ENCODE data around the gene XIRP1.

Gene XIRP1

DNA sequence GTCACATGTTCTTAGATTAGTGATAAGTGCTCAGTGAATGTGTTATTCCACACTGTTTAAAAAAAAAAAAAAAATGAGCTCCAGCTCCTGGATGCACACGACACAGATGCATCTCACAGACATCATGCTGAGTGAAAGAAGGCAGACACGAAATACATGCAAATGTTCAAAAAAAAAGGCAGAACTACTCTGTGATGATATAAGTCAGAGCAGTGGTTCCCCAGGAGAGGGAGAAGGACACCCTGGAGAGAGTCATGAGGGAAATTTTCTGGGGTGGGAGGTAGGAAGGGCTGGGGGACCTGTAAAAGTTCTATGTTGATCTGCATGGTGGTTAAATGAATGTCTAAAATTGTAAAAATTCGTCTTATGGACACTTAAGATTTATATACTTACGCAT lies 43.3 kb downstream of the XIRP1 start:
- Mint-ChIP-seq H3K9me3 (no peaks in the 10 kb centered on the region), H3K4me3 (peak overlapping the region; percentile 71), H3K27ac (peak overlapping the region; percentile 87), H3K27me3 (no peaks in the 10 kb centered on the region), H3K4me1 (peaks cover 76% of the 10 kb centered on the region), H3K36me3 (peaks cover 35% of the 10 kb centered on the region)
- ATAC-seq, result no peak

DNA sequence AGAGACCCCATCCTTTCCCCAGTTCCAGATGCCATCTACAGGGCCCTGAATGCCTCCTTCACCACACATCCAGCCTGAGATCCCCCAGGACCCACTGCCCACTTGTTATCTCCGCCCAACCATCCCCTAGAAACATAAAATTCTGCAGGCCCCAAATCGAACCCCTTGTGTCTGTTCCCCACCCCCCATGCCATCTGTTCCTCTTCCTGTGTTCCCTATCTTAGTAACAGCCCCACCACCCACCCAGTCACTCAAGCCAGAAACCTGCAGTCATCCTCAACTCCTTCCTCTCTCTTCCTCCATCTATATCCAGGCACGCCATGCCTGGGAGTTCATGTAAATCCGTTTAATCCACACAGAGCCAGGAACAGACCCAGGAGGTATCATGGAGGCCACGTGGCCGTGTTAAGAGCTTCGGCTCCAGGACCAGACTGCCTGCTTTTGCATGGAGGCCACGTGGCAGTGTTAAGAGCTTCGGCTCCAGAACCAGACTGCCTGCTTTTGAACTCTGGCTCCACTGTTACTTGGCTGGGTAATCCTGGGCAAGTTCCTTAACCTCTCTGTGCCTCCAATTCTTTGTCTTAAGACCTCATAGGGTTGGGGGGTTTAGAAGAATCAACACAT lies 43.8 kb downstream of the XIRP1 start:
- Mint-ChIP-seq H3K27me3 (no peaks in the 10 kb centered on the region), H3K36me3 (peaks cover 40% of the 10 kb centered on the region), H3K9me3 (no peaks in the 10 kb centered on the region), H3K4me3 (peak overlapping the region; percentile 71), H3K4me1 (peaks cover 77% of the 10 kb centered on the region), H3K27ac (peak overlapping the region; percentile 87)
- ATAC-seq, result no peak

DNA sequence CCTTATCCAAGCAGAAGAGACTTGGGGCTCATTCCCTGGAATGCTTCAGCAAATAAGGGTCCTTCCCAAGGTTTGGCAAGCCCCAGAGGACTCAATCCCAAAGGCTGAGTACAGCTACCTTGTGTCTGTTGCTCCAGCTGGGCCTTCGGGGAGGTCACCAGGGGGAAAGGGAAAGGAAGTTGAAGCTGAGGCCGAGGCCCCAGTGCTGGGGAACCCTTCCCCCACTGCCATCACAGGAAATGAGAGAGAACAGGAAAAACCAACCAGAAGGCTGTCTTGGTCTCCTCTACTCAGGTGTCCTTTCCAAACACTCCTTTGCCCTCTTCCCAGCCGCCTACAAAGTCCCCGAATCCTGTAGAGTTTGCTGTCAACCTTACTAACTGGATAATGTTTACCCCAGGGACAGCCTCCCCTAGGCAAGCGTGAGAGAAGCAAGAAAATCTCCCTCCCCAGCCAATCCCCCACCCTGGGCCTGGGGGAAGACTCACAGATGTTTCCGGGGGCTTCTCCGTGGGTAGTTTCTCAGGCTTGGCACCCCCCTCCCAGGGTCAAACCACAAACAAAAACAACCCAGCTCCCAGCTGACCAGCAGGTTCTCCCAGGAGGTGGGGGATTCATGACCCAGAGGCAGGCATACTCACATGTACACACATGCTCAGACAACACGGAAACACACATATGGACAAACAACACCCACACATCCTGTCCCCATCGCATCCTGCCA lies 44.5 kb downstream of the XIRP1 start:
- H3K27ac Mint-ChIP-seq, result peak overlapping the region; percentile 87
- peak; percentile 27 for ATAC-seq
- peaks cover 42% of the 10 kb centered on the region for H3K36me3 Mint-ChIP-seq
- H3K4me1 Mint-ChIP-seq, result peaks cover 84% of the 10 kb centered on the region
- H3K27me3 Mint-ChIP-seq, result no peaks in the 10 kb centered on the region
- peak overlapping the region; percentile 71 for H3K4me3 Mint-ChIP-seq
- no peaks in the 10 kb centered on the region for H3K9me3 Mint-ChIP-seq

DNA sequence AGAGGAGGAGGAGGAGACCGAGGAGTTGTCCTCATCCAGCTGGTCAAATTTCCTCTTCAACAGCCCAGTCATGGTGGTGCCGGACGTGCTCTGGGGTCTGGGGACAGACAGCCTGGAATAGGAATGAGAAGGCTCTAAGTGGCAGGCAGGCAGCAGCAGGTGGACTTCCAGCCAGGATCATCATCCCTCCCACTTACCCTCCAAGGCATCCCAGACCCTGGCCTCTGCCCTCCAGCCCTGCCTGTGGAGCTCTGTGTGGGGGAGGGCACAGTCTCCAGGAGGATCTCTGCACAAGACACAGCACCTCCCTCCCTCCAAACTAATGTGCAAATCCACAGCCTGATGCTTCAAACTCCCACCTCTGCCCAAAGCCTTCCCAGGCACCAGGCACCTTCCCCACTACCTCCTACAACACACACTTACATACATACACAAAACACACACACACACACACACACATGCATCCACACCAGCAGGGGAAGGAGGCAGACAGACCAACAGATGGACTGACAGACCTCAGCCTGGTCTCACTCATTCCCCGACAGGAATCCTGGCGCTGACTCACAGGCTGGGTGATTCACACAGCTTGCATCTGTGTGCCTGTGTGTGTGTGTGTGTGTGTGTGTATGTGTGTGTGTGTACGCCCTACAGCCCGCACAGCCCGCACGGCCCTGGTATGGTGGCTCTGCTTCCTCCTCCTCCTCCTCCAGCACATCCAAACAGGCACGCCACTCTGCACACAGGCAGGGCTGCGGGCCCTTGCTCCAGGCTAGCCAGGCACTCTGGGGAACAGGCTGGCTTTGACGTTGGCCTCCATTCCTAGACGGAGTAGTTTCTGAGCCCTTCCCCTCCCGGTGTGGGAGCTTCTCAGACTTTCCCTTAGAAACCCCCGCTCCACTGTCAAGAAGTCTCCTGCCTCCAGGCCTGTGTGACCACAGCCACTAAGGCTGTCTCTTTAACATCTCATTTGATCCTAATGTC lies 45.5 kb downstream of the XIRP1 start:
- Mint-ChIP-seq H3K27me3 (no peaks in the 10 kb centered on the region), H3K9me3 (no peaks in the 10 kb centered on the region), H3K4me1 (peaks cover 87% of the 10 kb centered on the region), H3K27ac (peak overlapping the region; percentile 87), H3K36me3 (peaks cover 43% of the 10 kb centered on the region), H3K4me3 (peak overlapping the region; percentile 71)
- ATAC-seq, result peak; percentile 69

DNA sequence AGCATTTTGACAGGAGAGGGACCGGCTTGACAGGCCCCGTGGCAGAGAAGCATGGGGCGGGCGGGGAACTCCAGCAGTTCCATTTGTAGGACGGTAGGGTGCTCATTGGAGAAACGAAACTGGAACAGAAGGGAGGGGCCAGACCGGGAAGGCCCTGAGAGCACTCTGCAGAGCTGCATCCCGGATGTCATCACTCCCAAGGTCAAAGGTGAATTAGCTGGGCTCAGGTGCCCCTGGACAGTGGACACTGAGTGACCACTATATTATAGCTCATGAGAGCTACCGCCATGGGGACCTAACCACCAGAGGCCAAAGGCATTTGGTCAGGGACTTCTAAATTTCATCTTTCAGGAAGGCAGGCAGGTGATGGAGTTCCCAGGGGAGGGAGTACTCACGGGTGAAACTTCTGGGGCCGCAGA lies 46.3 kb downstream of the XIRP1 start:
- ATAC-seq, result no peak
- Mint-ChIP-seq H3K4me3 (peak overlapping the region; percentile 55), H3K36me3 (peaks cover 49% of the 10 kb centered on the region), H3K4me1 (peaks cover 87% of the 10 kb centered on the region), H3K27me3 (no peaks in the 10 kb centered on the region), H3K27ac (peak overlapping the region; percentile 87), H3K9me3 (no peaks in the 10 kb centered on the region)

DNA sequence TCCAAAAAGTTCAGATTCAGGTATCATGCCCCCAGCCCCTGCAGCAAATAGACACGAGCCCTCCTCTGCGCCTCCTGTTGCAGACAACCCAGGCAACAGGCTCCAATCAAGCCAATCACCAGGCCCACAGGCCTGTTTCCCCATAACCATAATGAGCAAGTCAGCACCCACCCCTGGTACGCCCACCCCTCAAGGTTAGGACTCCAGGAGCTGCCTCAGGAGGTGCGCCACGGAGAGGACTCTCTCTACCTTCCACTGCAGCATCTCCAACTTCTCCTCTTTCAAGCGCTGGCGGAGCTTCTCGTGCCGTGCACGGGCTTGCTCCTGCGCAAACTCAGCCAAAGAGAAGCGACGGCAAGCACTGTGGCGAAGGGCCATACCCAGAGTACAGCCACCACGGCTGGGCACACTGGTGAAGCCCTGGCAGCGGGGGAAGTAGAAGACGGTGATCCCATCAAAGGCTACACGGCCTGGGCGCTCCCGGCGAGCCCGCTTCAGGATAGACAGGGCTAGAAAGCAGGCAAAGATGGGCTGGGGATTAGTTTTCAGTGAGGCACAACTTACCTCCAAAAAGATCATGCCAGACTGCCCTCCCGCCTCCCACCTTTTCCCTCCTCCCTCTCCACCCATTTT lies 47.5 kb downstream of the XIRP1 start:
- H3K27ac Mint-ChIP-seq, result no peak overlapping the region
- H3K36me3 Mint-ChIP-seq, result peaks cover 49% of the 10 kb centered on the region

DNA sequence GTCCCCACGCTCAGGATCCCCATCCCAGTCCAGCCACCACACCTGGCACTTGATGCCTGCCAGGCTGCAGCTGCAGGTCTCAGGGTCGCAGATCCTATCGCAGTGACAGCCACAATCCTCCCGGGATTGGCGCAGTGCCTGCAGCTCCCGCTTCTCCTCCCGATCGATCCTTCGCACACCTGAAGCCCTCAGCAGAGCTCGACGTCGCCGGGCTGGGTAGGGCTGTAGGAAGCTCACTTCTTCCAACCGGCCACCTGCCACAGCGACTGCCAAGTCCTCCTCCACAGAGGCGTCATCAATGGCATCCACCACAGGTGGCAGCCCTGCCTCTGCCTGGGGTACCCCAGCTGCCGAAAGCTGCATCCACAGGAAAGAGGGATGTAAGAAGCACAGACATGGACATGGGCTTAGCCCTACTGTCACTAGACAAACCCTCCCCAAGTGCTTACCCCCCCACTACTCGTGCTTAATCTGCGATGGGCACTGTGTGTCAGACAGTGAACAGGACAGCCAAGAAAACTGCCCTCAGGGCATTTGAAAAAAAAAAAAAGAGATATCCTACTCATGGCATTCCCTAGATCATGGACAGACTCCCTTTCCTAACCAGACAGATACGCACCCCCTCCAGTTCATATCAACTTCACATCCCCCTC lies 48.2 kb downstream of the XIRP1 start:
- H3K36me3 Mint-ChIP-seq, result peaks cover 49% of the 10 kb centered on the region
- ATAC-seq, result no peak
- H3K4me3 Mint-ChIP-seq, result no peak overlapping the region
- H3K27me3 Mint-ChIP-seq, result no peaks in the 10 kb centered on the region
- H3K4me1 Mint-ChIP-seq, result peaks cover 82% of the 10 kb centered on the region
- H3K27ac Mint-ChIP-seq, result no peak overlapping the region
- no peaks in the 10 kb centered on the region for H3K9me3 Mint-ChIP-seq

More for the DNA sequence above, 47.5 kb downstream of the XIRP1 start:
- no peaks in the 10 kb centered on the region for H3K27me3 Mint-ChIP-seq
- no peak for ATAC-seq
- peaks cover 83% of the 10 kb centered on the region for H3K4me1 Mint-ChIP-seq
- no peak overlapping the region for H3K4me3 Mint-ChIP-seq
- no peaks in the 10 kb centered on the region for H3K9me3 Mint-ChIP-seq

DNA sequence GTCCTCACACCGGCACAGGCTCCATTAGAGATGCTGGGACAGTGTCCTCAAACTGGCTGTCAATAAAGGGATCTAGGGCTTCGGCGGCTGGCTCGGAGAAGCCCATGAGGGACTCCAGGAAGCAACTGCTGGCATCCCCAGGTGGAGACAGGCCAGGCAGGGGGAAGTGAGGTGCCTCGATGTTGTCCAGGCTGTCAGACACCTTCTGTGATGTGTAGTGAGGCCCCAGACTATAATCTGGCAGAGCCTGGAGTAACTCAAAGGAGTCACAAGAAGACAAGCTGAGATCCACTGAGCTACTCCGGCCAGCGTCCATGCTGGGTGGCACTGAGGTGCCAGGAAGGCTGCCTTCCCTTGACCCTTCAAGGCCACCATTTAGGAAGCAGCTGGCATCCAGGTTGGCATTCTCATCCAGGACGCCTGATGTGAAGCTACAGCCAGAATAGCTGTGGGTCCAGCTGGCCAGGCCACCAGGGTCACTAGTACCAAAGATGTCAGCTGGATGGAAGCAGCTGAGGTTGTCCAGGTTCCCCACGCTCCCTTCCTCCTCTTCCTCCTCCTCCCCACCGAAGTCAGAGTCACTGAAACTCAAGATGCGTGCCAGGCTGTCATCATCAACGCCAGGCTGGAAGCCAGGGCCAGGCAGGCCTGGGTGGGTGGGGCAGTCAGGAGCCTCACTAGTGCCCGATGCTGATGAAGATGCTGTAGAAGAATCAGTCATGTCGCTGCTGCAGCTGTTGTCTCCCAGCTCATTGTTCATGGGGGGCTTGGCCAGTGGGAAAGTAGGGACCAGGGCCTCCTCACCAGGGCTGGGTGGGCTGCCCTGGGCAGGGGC lies 49.1 kb downstream of the XIRP1 start:
- Mint-ChIP-seq H3K27ac (peak overlapping the region; percentile 77), H3K9me3 (no peaks in the 10 kb centered on the region), H3K36me3 (peaks cover 49% of the 10 kb centered on the region), H3K27me3 (no peaks in the 10 kb centered on the region), H3K4me3 (no peak overlapping the region), H3K4me1 (peaks cover 79% of the 10 kb centered on the region)
- ATAC-seq, result no peak

DNA sequence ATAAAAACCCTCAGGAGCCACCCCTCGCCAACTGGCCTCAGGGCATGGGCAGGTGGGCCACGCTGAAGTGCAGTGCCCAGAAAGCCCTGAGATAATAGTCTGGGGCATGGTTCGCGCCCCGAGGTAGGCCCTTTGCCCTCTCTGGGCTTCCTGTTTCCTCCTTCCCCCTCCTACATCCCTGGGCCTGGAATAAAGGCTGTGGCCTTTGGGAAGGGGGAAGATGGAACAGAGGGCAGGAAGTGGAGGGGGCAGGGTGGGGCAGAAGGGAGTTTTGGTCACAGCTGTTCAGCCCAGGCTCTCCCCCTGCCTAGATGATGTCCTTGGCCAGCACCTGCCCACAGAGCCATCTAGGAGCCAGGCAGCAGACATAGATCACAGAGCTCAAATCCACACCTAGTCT lies 50.3 kb downstream of the XIRP1 start:
- H3K27ac Mint-ChIP-seq, result peak overlapping the region; percentile 77
- peaks cover 49% of the 10 kb centered on the region for H3K36me3 Mint-ChIP-seq
- H3K27me3 Mint-ChIP-seq, result no peaks in the 10 kb centered on the region
- no peaks in the 10 kb centered on the region for H3K9me3 Mint-ChIP-seq
- no peak for ATAC-seq
- peaks cover 67% of the 10 kb centered on the region for H3K4me1 Mint-ChIP-seq
- H3K4me3 Mint-ChIP-seq, result no peak overlapping the region

DNA sequence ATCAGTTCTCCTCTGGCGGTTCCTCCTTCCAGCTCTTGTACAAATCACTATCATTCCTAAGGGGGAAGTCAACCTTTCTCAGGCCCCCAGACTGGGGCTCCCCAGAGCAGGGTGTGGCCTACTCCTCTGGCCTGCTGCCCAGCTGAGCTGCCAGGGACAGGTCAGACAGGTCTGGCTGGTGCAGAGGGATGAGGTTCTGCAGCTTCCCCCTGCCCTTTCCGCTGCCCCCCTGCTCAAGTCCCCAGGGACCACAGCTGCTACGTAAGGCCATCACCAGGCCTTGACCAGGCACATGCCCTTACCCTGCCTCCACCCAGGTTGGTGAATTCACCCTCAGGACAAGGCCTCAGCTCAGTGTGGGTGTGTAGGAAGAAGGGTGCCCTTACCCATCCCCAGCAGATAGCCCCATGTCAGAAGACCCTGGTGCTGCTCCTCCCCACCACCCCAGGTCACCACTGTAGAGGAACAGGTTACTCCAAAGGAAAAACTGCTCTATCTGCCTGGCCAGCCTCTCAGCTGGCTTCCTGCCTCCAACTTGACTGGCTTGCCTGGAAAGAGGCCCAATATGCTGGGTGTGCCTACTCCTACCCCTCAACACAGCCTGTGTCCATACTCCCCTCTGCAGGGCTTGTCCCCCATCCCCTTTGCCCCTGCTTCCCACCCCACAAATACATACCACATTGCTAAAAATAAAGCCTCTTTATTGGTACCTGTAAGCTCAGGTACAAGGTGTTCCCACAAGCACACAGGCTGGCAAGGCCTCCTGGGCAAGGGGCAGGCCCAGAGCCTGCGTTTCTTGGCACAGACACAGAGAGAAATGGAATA lies 51.0 kb downstream of the XIRP1 start:
- H3K4me1 Mint-ChIP-seq, result peaks cover 66% of the 10 kb centered on the region
- H3K27me3 Mint-ChIP-seq, result no peaks in the 10 kb centered on the region
- H3K27ac Mint-ChIP-seq, result peak overlapping the region; percentile 77
- no peak overlapping the region for H3K4me3 Mint-ChIP-seq
- peaks cover 48% of the 10 kb centered on the region for H3K36me3 Mint-ChIP-seq
- H3K9me3 Mint-ChIP-seq, result no peaks in the 10 kb centered on the region
- ATAC-seq, result peak; percentile 50

DNA sequence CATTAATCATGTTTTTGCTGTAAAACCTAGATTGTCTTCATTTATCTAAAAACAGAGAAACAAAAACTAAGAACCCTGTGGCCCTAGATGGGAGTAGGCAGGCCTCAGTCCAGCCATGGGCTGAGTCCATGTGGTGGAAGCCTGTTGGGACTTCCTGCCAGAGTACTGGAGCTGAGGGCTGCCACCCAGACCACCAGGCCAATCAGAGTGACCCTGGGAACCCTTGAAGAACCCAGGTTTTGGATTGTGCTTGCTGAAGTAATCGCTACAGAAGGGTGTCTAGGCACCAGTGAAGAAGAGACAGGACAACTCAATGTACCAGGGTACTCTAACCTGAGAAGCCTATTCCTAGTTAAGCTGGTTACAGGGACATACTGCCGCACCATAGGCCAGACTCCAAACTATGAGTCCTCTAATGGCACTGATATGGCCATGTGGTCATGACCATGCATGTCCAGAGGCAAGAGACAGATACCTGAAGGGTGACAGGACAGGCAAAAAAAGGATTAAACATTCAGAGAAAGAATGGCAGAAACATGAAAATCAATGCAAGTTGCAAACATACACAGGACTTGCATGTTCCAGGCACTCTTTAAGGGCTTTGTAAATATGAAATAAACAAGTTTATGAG lies 51.9 kb downstream of the XIRP1 start:
- no peaks in the 10 kb centered on the region for H3K27me3 Mint-ChIP-seq
- no peak for ATAC-seq
- H3K36me3 Mint-ChIP-seq, result peaks cover 41% of the 10 kb centered on the region
- H3K27ac Mint-ChIP-seq, result peak overlapping the region; percentile 77
- no peak overlapping the region for H3K4me3 Mint-ChIP-seq
- H3K4me1 Mint-ChIP-seq, result peaks cover 58% of the 10 kb centered on the region
- H3K9me3 Mint-ChIP-seq, result no peaks in the 10 kb centered on the region

DNA sequence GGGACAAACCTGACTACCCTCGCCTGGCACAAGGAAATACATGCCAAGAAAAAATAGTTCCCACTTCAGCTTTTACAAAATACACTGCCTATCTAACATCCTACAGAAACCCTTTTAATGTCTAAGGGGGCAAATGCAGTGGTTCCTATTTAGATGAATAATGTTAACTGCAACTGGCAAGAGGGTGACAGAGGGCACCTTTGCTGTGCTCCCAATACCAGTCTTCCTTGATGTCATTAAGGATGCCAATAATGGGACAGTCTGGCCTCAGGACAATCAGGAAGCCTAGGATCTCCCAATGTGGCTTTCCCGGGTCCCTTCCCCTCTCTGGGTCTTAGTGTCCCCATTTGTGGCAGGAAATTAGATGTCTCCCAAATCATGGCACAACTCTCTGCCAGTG lies 53.0 kb downstream of the XIRP1 start:
- peak overlapping the region; percentile 62 for H3K27ac Mint-ChIP-seq

More for the DNA sequence above, 53.0 kb downstream of the XIRP1 start:
- Mint-ChIP-seq H3K27me3 (no peaks in the 10 kb centered on the region), H3K4me1 (peaks cover 54% of the 10 kb centered on the region), H3K36me3 (peaks cover 36% of the 10 kb centered on the region), H3K9me3 (no peaks in the 10 kb centered on the region), H3K4me3 (no peak overlapping the region)
- ATAC-seq, result no peak
